OCI-LY3 (cell line): Measurements from ENCODE around the gene OR4A15.
A peak's percentile ranks its signal among the peaks of the same experiment; 100 is the strongest.

ENCODE experiments used
- EZH2phosphoT487 ChIP-seq: fragments of 200-600 bp; shearing (Covaris generic); IDR thresholded peaks from 2 replicates; pipeline ENCODE4 v1.6.1; 2018; ENCODE audit warnings: antibody characterized with exemption, mixed run types, low read depth
- TF ChIP-seq, protein P1 (sequence below): fragments of 200-600, 300-600 bp; sonication (generic); IDR thresholded peaks from 2 replicates; pipeline ENCODE4 v1.5.1; 2014; ENCODE audit warnings: antibody characterized with exemption, low read length, low read depth

DNA sequence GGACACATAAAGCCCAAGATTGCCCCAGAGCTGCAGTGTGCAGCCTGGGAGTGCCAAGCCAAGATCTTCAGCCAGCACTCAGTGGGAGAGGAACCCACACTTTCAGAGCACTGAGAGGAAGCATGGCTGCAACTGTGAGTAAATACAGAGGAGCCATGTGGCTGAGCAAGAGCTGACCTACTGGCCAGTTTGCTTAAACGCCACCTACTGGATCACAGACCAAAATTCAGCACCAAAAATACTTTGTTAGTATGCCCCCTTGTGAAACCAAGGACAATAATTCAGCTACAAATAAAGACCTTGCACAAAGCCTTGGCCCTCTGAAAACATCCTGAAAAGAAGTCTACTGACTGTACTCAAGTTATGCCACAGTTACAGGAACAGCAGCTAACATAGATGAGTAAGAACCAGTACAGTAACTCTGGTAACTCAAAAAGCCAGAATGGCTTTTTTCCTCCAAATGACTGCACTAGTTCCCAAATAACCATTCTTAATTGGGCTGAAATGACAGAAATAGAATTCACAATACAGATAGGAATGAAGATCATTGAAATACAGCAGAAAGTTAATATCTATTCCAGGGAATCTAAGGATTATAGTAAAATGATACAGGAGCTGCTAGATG lies 10.1 kb upstream of the OR4A15 start:
- TF ChIP-seq, protein P1, sequence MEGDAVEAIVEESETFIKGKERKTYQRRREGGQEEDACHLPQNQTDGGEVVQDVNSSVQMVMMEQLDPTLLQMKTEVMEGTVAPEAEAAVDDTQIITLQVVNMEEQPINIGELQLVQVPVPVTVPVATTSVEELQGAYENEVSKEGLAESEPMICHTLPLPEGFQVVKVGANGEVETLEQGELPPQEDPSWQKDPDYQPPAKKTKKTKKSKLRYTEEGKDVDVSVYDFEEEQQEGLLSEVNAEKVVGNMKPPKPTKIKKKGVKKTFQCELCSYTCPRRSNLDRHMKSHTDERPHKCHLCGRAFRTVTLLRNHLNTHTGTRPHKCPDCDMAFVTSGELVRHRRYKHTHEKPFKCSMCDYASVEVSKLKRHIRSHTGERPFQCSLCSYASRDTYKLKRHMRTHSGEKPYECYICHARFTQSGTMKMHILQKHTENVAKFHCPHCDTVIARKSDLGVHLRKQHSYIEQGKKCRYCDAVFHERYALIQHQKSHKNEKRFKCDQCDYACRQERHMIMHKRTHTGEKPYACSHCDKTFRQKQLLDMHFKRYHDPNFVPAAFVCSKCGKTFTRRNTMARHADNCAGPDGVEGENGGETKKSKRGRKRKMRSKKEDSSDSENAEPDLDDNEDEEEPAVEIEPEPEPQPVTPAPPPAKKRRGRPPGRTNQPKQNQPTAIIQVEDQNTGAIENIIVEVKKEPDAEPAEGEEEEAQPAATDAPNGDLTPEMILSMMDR: peak; percentile 80
- no peak for TF ChIP-seq EZH2phosphoT487
